Trophoblast cell (in vitro differentiated cells and primary cell): ENCODE data around the gene SEMA3F.

Experiments
- DNase-seq, 2 donors: peaks; one replicate each; pipeline ENCODE4 v3.0.0-alpha.2; 2016
- H2AFZ ChIP-seq: 2 replicates; pipeline ENCODE4 v1.6.1; 2013; ENCODE audit warnings: low read length, moderate library complexity, mild to moderate bottlenecking; ENCODE audit not compliant: insufficient read depth, poor library complexity
- H2AK5ac ChIP-seq: 2 replicates; pipeline ENCODE4 v1.6.1; 2013; ENCODE audit warnings: mild to moderate bottlenecking, low read length
- H2BK120ac ChIP-seq: 2 replicates; pipeline ENCODE4 v1.6.1; 2013; ENCODE audit warnings: low read length, mild to moderate bottlenecking, moderate library complexity; ENCODE audit not compliant: insufficient read depth, poor library complexity
- H2BK12ac ChIP-seq: 2 replicates; pipeline ENCODE4 v1.6.1; 2013; ENCODE audit warnings: mild to moderate bottlenecking, low read length, moderate library complexity
- H2BK5ac ChIP-seq: 2 replicates; pipeline ENCODE4 v1.6.1; 2013; ENCODE audit warnings: low read length, low read depth, moderate library complexity, mild to moderate bottlenecking; ENCODE audit not compliant: poor library complexity
- H3K14ac ChIP-seq: 2 replicates; pipeline ENCODE4 v1.6.1; 2013; ENCODE audit warnings: mild to moderate bottlenecking, low read length
- H3K18ac ChIP-seq: 2 replicates; pipeline ENCODE4 v1.6.1; 2013; ENCODE audit warnings: mild to moderate bottlenecking, low read length
- H3K23ac ChIP-seq: 2 replicates; pipeline ENCODE4 v1.6.1; 2013; ENCODE audit warnings: low read length
- H3K27ac ChIP-seq: 2 replicates; pipeline ENCODE4 v1.5.1; 2013; ENCODE audit warnings: low read depth, mild to moderate bottlenecking, inconsistent platforms, low read length, moderate library complexity
- H3K27me3 ChIP-seq: 2 replicates; pipeline ENCODE4 v1.6.1; 2013; ENCODE audit warnings: inconsistent platforms, mild to moderate bottlenecking, low read length, moderate library complexity; ENCODE audit not compliant: insufficient read depth
- H3K36me3 ChIP-seq, 2 experiments: 1 replicate in 1 of 2; 2 replicates in 1 of 2; pipeline ENCODE4 v1.6.1; 2013; ENCODE audit warnings: low read length in 2 of 2, mild to moderate bottlenecking in 2 of 2, moderate library complexity in 1 of 2; ENCODE audit not compliant: insufficient read depth in 2 of 2, control insufficient read depth in 1 of 2
- H3K4ac ChIP-seq: 2 replicates; pipeline ENCODE4 v1.6.1; 2013; ENCODE audit warnings: low read depth, mild to moderate bottlenecking, low read length, moderate library complexity
- H3K4me1 ChIP-seq, 2 experiments: 1 replicate in 1 of 2; 2 replicates in 1 of 2; pipeline ENCODE4 v1.6.1; 2013; ENCODE audit warnings: low read length in 2 of 2, mild to moderate bottlenecking in 2 of 2, moderate library complexity in 1 of 2; ENCODE audit not compliant: insufficient read depth in 2 of 2, control insufficient read depth in 1 of 2
- H3K4me2 ChIP-seq: 2 replicates; pipeline ENCODE4 v1.6.1; 2013; ENCODE audit warnings: inconsistent platforms, mild to moderate bottlenecking, low read length, moderate library complexity
- H3K4me3 ChIP-seq: 2 replicates; pipeline ENCODE4 v1.5.1; 2013; ENCODE audit warnings: mild to moderate bottlenecking, low read depth, low read length, inconsistent platforms
- H3K79me1 ChIP-seq: one replicate; pipeline ENCODE4 v1.6.1; 2013; ENCODE audit warnings: low read length
- H3K79me2 ChIP-seq: 2 replicates; pipeline ENCODE4 v1.6.1; 2013; ENCODE audit warnings: low read length, mild to moderate bottlenecking; ENCODE audit not compliant: control insufficient read depth, insufficient read depth, poor library complexity
- H3K9ac ChIP-seq: 2 replicates; pipeline ENCODE4 v1.6.1; 2013; ENCODE audit warnings: mild to moderate bottlenecking, low read length
- H3K9me3 ChIP-seq: 2 replicates; pipeline ENCODE4 v1.6.1; 2013; ENCODE audit warnings: low read depth, mild to moderate bottlenecking, control low read depth, inconsistent platforms, low read length; ENCODE audit not compliant: insufficient read depth
- H4K12ac ChIP-seq: 2 replicates; pipeline ENCODE4 v1.6.1; 2013; ENCODE audit warnings: low read depth, mild to moderate bottlenecking, low read length, moderate library complexity
- H4K8ac ChIP-seq: 2 replicates; pipeline ENCODE4 v1.6.1; 2013; ENCODE audit warnings: low read depth, mild to moderate bottlenecking, low read length, moderate library complexity
- H4K91ac ChIP-seq: one replicate; pipeline ENCODE4 v1.6.1; 2013; ENCODE audit warnings: low read depth, mild to moderate bottlenecking, low read length, moderate library complexity
- WGBS: extraction: QIAGEN DNeasy Blood & Tissue Kit; methylation state at CpG from one replicate; pipeline ENCODE4 v1.1.7; 2013; ENCODE audit warnings: missing lambda C conversion rate; ENCODE audit not compliant: insufficient read length, insufficient coverage; ENCODE audit errors: extremely low coverage; 5-methylcytosine and 5-hydroxymethylcytosine counted together

SEMA3F gene

GRCh38 chr3:50189989-50190388 is 34.9 kb downstream of the SEMA3F start:
- H3K14ac ChIP-seq, result no peak overlapping the region
- no peak for DNase-seq
- no peak overlapping the region for H2BK120ac ChIP-seq
- H3K9me3 ChIP-seq, result no peaks in the 10 kb centered on the region
- H3K27me3 ChIP-seq, result no peaks in the 10 kb centered on the region
- no peak overlapping the region for H2AFZ ChIP-seq
- no peak overlapping the region for H3K4me2 ChIP-seq
- H3K4me1 ChIP-seq, result no peaks in the 10 kb centered on the region
- no peak overlapping the region for H4K91ac ChIP-seq
- H4K8ac ChIP-seq, result no peak overlapping the region
- no peaks in the 10 kb centered on the region for H3K79me2 ChIP-seq
- H2AK5ac ChIP-seq, result no peak overlapping the region
- H3K79me1 ChIP-seq, result no peaks in the 10 kb centered on the region
- H3K23ac ChIP-seq, result no peak overlapping the region
- H3K9ac ChIP-seq, result no peak overlapping the region
- H3K27ac ChIP-seq, result no peak overlapping the region
- H3K36me3 ChIP-seq, result peaks cover 19 to 23% of the 10 kb centered on the region in 2 experiments
- H3K4ac ChIP-seq, result no peak overlapping the region
- H2BK12ac ChIP-seq, result no peak overlapping the region
- H3K4me3 ChIP-seq, result no peak overlapping the region
- no peak overlapping the region for H2BK5ac ChIP-seq
- no peak overlapping the region for H3K18ac ChIP-seq
- no peak overlapping the region for H4K12ac ChIP-seq
- WGBS, result no CpG with 5 or more reads among the region's 7 CpGs

DNA sequence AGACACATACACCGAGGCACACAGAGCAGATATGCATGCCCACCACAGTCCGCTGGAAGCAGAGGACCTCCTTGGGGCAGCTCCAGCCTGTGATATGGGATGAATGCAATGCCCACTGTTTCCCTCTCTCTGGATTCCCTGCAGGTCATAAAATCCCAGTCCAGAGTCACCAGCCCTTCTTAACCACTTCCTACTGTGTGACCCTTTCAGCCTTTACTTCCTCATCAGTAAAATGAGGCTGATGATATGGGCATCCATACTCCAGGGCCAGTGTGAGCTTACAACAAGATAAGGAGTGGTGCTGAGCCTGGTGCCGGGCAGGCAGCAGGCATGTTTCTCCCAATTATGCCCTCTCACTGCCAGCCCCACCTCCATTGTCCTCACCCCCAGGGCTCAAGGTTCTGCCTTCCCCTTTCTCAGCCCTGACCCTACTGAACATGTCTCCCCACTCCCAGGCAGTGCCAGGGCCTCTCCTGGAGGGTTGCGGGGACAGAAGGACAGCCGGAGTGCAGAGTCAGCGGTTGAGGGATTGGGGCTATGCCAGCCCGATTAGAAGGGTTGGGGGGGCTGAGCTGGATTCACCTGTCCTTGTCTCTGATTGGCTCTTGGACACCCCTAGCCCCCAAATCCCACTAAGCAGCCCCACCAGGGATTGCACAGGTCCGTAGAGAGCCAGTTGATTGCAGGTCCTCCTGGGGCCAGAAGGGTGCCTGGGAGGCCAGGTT is 36.0 kb downstream of the SEMA3F start, which contains the start of gene GNAT1:
GNAT1 (plus strand) TSS at position 675 of the 725 bp plus-strand sequence. CDS start 116 bp downstream, outside the sequence.
- Histone ChIP-seq H3K36me3 (peaks cover 13 to 14% of the 10 kb centered on the region in 2 experiments), H2AK5ac (no peak within 1 kb of the TSS), H3K9ac (no peak within 1 kb of the TSS), H3K79me1 (no peaks in the 10 kb centered on the region), H3K9me3 (no peaks in the 10 kb centered on the region), H3K4me2 (no peak within 1 kb of the TSS), H3K4me3 (no peak within 1 kb of the TSS), H2BK5ac (no peak within 1 kb of the TSS), H3K14ac (no peak within 1 kb of the TSS), H3K23ac (no peak within 1 kb of the TSS), H3K18ac (no peak within 1 kb of the TSS), H4K91ac (no peak within 1 kb of the TSS), H2BK120ac (no peak within 1 kb of the TSS), H3K4ac (no peak within 1 kb of the TSS), H4K8ac (no peak within 1 kb of the TSS), H4K12ac (no peak within 1 kb of the TSS), H3K27ac (no peak within 1 kb of the TSS), H3K79me2 (no peaks in the 10 kb centered on the region), H2AFZ (no peak within 1 kb of the TSS), H2BK12ac (no peak within 1 kb of the TSS), H3K27me3 (no peaks in the 10 kb centered on the region), H3K4me1 (peaks cover 0 to 4% of the 10 kb centered on the region in 2 experiments)
- no CpG with 5 or more reads among the region's 8 CpGs for WGBS
- DNase-seq, result no peak

- WGBS, result no CpG with 5 or more reads among the region's 8 CpGs
- H3K4me3 ChIP-seq, result no peak overlapping the region
- H3K18ac ChIP-seq, result no peak overlapping the region
- no peaks in the 10 kb centered on the region for H3K9me3 ChIP-seq
- H3K4me1 ChIP-seq, result peaks cover 0 to 4% of the 10 kb centered on the region in 2 experiments
- H3K27me3 ChIP-seq, result no peaks in the 10 kb centered on the region
- H3K4me2 ChIP-seq, result no peak overlapping the region
- H4K8ac ChIP-seq, result no peak overlapping the region
- H3K9ac ChIP-seq, result no peak overlapping the region
- H3K4ac ChIP-seq, result no peak overlapping the region
- no peak overlapping the region for H4K12ac ChIP-seq
- H2BK5ac ChIP-seq, result no peak overlapping the region
- no peak overlapping the region for H4K91ac ChIP-seq
- no peaks in the 10 kb centered on the region for H3K79me1 ChIP-seq
- no peak overlapping the region for H2BK120ac ChIP-seq
- no peak overlapping the region for H3K27ac ChIP-seq
- no peak overlapping the region for H2AFZ ChIP-seq
- no peak overlapping the region for H3K14ac ChIP-seq
- H2AK5ac ChIP-seq, result no peak overlapping the region
- H3K79me2 ChIP-seq, result no peaks in the 10 kb centered on the region
- H3K23ac ChIP-seq, result no peak overlapping the region
- DNase-seq, result no peak
- H2BK12ac ChIP-seq, result no peak overlapping the region
- H3K36me3 ChIP-seq, result peaks cover 7 to 8% of the 10 kb centered on the region in 2 experiments
Observed at GRCh38 chr3:50192124-50192523, 37.0 kb downstream of the SEMA3F start.

DNA sequence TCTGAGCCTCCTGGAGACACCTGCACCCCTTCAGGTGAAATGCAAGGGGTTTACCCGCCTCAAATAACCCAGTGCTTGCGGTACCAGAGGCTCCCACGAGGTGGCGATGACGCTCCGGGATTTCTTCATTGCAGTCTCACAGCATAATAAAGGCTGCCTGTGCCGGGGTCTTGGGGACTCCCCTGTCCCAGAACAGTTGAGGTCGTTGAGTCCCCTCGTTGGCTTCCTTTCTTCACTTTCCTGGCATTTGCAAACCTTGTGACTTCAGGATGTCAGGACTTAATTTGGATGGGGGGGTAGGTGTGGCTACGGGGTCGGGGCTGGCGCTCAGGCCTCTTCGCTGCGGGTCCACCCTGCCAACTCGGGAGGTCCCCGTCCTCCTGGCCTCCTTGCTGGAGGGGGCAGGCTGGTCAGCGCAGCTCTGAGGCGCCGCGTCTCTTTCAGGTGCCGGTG is 37.6 kb downstream of the SEMA3F start:
- no peaks in the 10 kb centered on the region for H3K79me2 ChIP-seq
- no peaks in the 10 kb centered on the region for H3K9me3 ChIP-seq
- H3K79me1 ChIP-seq, result no peaks in the 10 kb centered on the region
- no peak overlapping the region for H3K4me2 ChIP-seq
- DNase-seq, result peak; percentile 52 to 86
- H2BK120ac ChIP-seq, result no peak overlapping the region
- H2AK5ac ChIP-seq, result no peak overlapping the region
- no peak overlapping the region for H3K27ac ChIP-seq
- peaks cover 0 to 4% of the 10 kb centered on the region in 2 experiments for H3K4me1 ChIP-seq
- no peak overlapping the region for H2BK12ac ChIP-seq
- no peak overlapping the region for H3K14ac ChIP-seq
- no peak overlapping the region for H4K12ac ChIP-seq
- H3K23ac ChIP-seq, result no peak overlapping the region
- H3K4ac ChIP-seq, result no peak overlapping the region
- no peak overlapping the region for H3K9ac ChIP-seq
- no peak overlapping the region for H2AFZ ChIP-seq
- H4K91ac ChIP-seq, result no peak overlapping the region
- no peak overlapping the region for H3K18ac ChIP-seq
- peaks cover 4 to 5% of the 10 kb centered on the region in 2 experiments for H3K36me3 ChIP-seq
- no peaks in the 10 kb centered on the region for H3K27me3 ChIP-seq
- WGBS, result no CpG with 5 or more reads among the region's 21 CpGs
- H4K8ac ChIP-seq, result no peak overlapping the region
- H2BK5ac ChIP-seq, result no peak overlapping the region
- H3K4me3 ChIP-seq, result no peak overlapping the region
